Activated CD4-positive, alpha-beta T cell treated with anti-CD3 and anti-CD28 coated beads for 1 hour (primary cell): ENCODE data around the gene SEMA3F.

Experiments
- DNase-seq: peaks from one replicate; pipeline ENCODE4 v3.0.0-alpha.2; 2020

Gene SEMA3F

DNA sequence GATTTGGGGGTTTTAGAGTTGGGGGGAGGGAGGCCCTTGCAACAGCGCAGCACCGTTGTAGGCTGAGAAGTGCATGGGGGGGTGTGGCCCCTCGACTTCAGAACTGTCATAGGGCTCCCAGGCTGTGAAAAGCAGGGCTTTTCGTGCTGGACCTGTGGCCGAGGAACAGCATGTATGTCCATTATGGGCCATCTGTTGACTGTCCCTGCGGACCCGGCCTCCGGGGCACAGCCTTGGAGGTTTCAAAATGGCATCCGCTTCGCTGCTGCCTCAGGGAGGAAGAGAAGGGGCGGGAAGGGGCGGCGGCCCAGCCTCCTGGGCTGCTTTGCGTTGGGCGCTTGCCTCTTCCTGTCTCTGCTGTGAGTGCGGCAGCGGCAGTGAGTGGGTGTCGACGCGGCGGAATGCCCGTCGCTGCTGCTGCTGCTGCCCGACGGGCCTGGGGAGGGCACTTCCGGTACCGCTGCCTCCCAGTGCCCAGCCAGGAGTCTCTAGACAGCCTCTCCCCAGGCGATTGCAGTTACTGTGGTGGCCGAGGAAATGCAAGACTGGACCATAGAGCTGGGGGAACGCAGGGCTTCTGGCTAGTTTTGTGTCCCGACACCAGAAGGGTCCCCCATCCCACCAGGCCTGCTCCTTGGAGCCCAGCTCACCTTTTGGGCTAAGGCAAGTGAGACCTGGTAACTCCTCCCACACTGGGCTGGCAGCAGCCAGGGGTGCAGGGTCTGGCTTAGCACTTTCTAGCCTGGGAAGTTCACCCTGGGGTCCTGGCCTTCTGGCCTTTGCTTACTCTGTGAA is 82.8 kb downstream of the SEMA3F start:
- peak; percentile 78 for DNase-seq

DNA sequence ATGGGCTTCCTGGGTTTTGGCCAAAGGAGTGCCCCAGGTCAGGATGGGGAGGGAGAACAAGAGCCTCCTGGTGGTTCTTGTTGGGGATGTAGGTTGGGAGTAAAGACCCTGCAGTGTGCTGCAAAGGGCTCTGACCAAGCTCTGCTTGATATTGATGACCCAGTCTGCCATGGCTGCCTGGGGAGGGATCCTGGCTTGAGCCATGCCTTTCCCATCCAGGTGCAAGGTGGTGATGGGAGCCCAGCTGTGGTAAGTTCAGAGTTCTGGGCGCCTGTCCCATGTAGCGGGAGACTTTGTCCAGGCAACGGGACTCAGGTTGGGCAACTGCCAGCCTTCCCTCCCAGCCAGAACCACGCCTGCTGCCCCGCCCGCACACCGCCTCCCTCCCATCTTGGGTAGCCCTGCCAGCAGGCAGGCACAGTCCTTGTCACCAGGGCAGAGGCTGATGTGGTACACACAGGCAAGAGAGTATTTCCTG is 83.5 kb downstream of the SEMA3F start:
- no peak for DNase-seq
